ENCODE measurements around the gene COL1A2. TPM values are rescaled to one million over a fixed set of nuclear protein-coding genes. Genes with fewer than 3 reads are reported as not detected.

COL1A2 gene
- polyA plus RNA-seq, 1 donor from 2014 or later: 2.5 TPM

GRCh38 chr7:94421681-94422080 lies 27.0 kb downstream of the COL1A2 start:
- Histone ChIP-seq H3K36me3 (ENCODE audit: insufficient read depth, low read length) (no peaks in the 10 kb centered on the region), H3K9me2 (ENCODE audit: insufficient read depth, low read length) (no peaks in the 10 kb centered on the region), H3K9ac (ENCODE audit: low read length) (no peak overlapping the region), H2AFZ (ENCODE audit: low read depth, low read length) (no peak overlapping the region), H4K20me1 (ENCODE audit: insufficient read depth) (no peaks in the 10 kb centered on the region), H3K27ac (ENCODE audit: low read length) (no peak overlapping the region), H3K79me2 (replicated peaks; ENCODE audit: insufficient read depth, low read length) (no peaks in the 10 kb centered on the region), H3K9me3 (ENCODE audit: low read length) (no peaks in the 10 kb centered on the region), H3K27me3 (ENCODE audit: insufficient read depth, low read depth, low read length) (no peaks in the 10 kb centered on the region), H3F3A (ENCODE audit: insufficient read depth, low read length, poor library complexity, severe bottlenecking) (peaks cover 9% of the 10 kb centered on the region), H3K4me3 (ENCODE audit: low read length) (no peak overlapping the region), H3K4me2 (ENCODE audit: low read length) (no peak overlapping the region)
- TF ChIP-seq SMC3 (conservative IDR thresholded peaks at IDR 0.05; ENCODE audit: poor library complexity) (no peak), CTCF (IDR thresholded peaks at IDR 0.05; ENCODE audit: poor library complexity, severe bottlenecking) (no peak)

- Histone ChIP-seq H4K20me1 (ENCODE audit: insufficient read depth) (no peaks in the 10 kb centered on the region), H3K4me3 (ENCODE audit: low read length) (no peak overlapping the region), H3K27ac (ENCODE audit: low read length) (peak overlapping the region; percentile 98), H3K9me2 (ENCODE audit: insufficient read depth, low read length) (no peaks in the 10 kb centered on the region), H2AFZ (ENCODE audit: low read depth, low read length) (no peak overlapping the region), H3K4me2 (ENCODE audit: low read length) (no peak overlapping the region), H3K9ac (ENCODE audit: low read length) (no peak overlapping the region), H3K36me3 (ENCODE audit: insufficient read depth, low read length) (no peaks in the 10 kb centered on the region), H3K79me2 (replicated peaks; ENCODE audit: insufficient read depth, low read length) (no peaks in the 10 kb centered on the region), H3K9me3 (ENCODE audit: low read length) (no peaks in the 10 kb centered on the region), H3F3A (ENCODE audit: insufficient read depth, low read length, poor library complexity, severe bottlenecking) (peaks cover 9% of the 10 kb centered on the region), H3K27me3 (ENCODE audit: insufficient read depth, low read depth, low read length) (no peaks in the 10 kb centered on the region)
- TF ChIP-seq POLR2AphosphoS5 (IDR thresholded peaks at IDR 0.05) (no peak), MXI1 (conservative IDR thresholded peaks at IDR 0.05; ENCODE audit: poor library complexity, severe bottlenecking) (no peak), TAF1 (IDR thresholded peaks at IDR 0.05; ENCODE audit: low read depth) (no peak), SMC3 (conservative IDR thresholded peaks at IDR 0.05; ENCODE audit: poor library complexity) (no peak), RAD21 (conservative IDR thresholded peaks at IDR 0.05) (no peak), REST (IDR thresholded peaks at IDR 0.05; ENCODE audit: borderline replicate concordance) (no peak), EP300 (conservative IDR thresholded peaks at IDR 0.05; ENCODE audit: poor library complexity, severe bottlenecking) (no peak), CTCF (IDR thresholded peaks at IDR 0.05; ENCODE audit: poor library complexity, severe bottlenecking) (no peak), EZH2 (IDR thresholded peaks at IDR 0.05; ENCODE audit: borderline replicate concordance, insufficient read depth, low read length, poor library complexity, severe bottlenecking) (no peak)
These were observed 27.4 kb downstream of the COL1A2 start for GRCh38 chr7:94422136-94422535.
